ENCODE results near the gene TSC1.

TSC1 gene

DNA sequence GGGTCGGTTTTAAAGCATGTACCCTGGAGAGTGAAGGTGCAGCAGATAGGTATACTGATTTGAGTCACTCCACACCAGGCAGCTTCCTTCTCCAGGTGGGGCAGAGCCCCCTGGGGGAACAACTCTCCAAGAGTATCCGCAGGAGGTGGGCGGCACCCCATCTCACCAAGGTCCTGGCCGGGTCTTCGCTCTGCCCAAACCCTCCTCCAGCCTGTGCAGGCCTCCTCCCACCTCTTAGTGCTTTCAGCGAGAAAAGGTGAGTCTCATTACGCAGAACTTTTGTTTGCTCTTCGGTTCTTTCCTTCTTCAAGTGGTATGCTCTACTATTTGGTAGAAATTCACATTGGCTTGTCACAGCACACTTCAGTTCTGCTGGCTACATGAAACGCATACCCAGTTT, 52.0 kb downstream of the TSC1 start:
- no peak for DNase-seq (ENCODE audit: low read depth in 2 of 3, low spot score in 2 of 3)

DNA sequence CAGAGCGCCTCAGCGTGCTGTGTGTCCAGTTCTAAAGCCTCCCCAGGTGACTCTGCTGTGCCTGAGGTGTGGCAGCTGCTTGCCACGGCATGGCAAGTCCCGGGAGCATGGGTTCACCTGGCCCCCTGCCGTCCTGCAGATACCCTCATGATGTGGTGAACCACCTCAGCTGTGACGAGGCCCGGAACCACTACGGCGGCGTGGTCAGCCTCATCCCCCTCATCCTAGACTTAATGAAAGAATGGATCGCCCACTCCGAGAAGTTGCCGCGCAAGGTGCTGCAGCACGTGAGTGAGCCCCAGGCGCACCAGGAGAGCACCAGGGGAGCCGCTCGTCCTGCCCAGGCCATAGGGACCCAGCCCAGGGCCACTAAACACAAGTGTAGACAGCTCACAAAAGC, 56.3 kb downstream of the TSC1 start:
- DNase-seq (ENCODE audit: low read depth in 2 of 3, low spot score in 2 of 3) = no peak

- no peak for DNase-seq (ENCODE audit: low read depth in 2 of 3, low spot score in 2 of 3)
These were observed 57.0 kb downstream of the TSC1 start for GRCh38 chr9:132887181-132888120.

GRCh38 chr9:132886334-132886725, 58.1 kb downstream of the TSC1 start:
- DNase-seq (ENCODE audit: low read depth in 2 of 3, low spot score in 2 of 3) = no peak

DNA sequence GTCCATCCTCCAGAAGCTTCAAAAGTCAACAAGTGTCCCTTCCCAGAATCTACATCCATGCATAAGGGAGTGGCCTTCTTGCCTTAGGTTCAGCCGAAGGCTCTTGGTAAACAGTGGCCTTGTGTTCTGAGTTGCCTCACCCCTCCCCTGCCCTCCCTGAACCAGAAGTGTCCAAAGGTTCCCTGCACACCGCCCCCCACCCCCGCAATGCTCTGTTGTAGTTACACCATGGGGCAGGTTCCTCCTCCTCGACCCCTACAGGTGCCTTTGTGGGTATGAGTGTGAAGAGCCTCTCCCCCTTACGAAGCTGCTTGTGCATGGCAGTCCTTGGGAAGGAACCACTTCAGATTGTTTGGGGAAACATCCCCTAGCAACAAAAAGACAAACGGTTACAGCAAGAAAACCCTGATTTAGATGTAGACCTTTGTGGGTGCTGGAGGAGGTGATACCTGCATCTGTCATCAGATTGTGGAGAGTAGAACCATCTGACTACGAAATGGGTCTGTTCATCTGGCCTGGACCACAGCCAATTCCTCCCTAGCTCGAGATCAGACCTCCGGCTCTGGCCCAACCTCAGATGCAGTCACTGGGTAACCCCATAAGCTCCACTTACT, 58.6 kb downstream of the TSC1 start:
- DNase-seq (ENCODE audit: low read depth in 2 of 3, low spot score in 2 of 3) = no peak

DNA sequence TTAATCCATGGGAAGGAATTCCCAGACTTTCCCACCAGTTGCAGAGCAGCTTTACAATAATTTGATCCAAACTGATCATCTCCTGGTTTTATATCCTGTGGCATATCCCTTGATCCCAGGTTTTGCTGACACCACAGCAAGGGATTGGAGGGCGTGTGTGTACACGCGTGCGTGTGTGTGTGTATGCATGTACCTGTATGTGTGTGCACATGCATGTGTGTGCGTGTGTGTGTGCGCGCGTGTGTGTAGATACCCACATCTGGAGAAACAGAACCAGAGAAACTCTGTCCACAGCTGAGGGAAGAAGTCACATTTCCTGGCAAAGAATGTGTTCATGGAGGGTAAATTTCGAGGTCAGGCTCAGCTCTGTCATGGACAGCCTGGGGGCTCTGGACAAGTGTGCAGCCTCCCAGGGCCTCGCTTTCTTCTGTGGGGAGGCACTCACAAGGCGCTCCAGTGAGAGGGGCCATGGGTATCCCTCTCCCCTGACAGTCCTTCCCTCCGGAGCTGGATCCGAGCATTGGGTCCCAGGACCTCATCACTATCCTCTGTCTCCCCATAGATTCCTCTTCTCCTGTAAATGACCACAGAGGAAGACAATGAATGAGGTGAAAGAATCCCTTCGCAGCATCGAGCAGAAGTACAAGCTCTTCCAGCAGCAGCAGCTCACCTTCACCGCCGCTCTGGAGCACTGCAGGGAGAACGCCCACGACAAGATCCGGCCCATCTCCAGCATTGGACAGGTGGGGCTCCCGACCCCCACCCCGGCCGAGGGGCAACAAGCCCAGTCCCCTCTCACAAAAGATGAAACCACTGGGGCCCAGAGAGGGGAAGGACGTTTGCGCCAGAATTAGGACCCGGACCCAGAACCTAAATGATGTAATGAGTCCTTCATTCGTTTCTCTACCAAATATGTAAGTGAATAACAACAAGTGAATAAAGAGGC, 60.8 kb downstream of the TSC1 start:
- no peak for DNase-seq (ENCODE audit: low read depth in 2 of 3, low spot score in 2 of 3)

GRCh38 chr9:132882616-132883015, 61.8 kb downstream of the TSC1 start:
- DNase-seq (ENCODE audit: low read depth in 2 of 3, low spot score in 2 of 3) = no peak

DNA sequence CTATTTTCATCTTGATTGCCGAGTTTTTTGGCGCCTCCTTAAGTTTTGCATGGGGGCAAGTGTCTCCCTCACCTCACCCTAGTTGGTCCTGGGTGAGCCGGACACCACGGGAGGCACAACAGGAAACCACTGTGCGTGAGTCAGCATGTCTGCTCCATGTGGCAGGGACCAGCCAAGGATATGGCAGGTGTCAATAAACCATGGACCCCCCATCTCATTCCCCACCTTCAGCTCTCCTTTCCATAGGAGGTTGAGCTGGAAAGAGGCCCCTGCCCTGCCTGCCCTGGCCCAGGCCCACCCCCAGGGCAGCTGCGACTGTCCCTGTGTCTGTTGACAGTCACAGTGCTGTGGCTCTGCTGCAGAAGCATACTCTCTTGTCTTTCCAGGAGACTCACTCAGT, 62.6 kb downstream of the TSC1 start:
- no peak for DNase-seq (ENCODE audit: low read depth in 2 of 3, low spot score in 2 of 3)

GRCh38 chr9:132880324-132880661, 64.1 kb downstream of the TSC1 start:
- DNase-seq (ENCODE audit: low read depth in 2 of 3, low spot score in 2 of 3) = no peak

- no peak for DNase-seq (ENCODE audit: low read depth in 2 of 3, low spot score in 2 of 3)
These were observed 64.7 kb downstream of the TSC1 start for GRCh38 chr9:132879457-132880323.

GRCh38 chr9:132878695-132879456, 65.5 kb downstream of the TSC1 start, which contains the start of gene SPACA9:
Gene SPACA9, plus strand, starts transcription at chr9:132878898. Its CDS starts 5,050 bp downstream, at chr9:132883948.
- no peak for DNase-seq (ENCODE audit: low read depth in 2 of 3, low spot score in 2 of 3)

GRCh38 chr9:132877824-132878694, 66.4 kb downstream of the TSC1 start, which contains the start of gene AK8:
Gene AK8, minus strand, starts transcription at chr9:132878284. Its CDS starts 29 bp downstream, at chr9:132878255.
- peak; percentile 51 to 60 (median 58) for DNase-seq (ENCODE audit: low read depth in 2 of 3, low spot score in 2 of 3)

DNA sequence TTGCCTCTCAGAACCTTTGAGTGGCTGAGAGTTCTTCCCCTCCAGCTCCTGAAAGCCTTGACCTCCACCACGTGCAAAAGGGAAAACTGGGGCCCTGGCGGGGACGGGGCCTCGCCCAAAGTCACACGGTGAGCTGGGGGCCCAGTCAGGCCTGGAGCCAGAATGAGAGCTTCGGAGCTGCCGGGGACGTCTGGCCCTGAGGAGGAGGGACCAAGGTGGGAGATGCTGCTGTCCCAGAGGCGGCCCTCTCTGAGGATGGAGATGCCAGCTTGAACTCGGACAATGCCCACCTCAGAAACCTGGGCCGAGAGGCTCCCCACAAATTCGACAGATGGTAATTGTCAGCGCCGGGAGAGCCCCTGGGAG, 67.0 kb downstream of the TSC1 start:
- no peak for DNase-seq (ENCODE audit: low read depth in 2 of 3, low spot score in 2 of 3)

- no peak for DNase-seq (ENCODE audit: low read depth in 2 of 3, low spot score in 2 of 3)
These were observed 67.6 kb downstream of the TSC1 start for GRCh38 chr9:132876849-132877248.

DNA sequence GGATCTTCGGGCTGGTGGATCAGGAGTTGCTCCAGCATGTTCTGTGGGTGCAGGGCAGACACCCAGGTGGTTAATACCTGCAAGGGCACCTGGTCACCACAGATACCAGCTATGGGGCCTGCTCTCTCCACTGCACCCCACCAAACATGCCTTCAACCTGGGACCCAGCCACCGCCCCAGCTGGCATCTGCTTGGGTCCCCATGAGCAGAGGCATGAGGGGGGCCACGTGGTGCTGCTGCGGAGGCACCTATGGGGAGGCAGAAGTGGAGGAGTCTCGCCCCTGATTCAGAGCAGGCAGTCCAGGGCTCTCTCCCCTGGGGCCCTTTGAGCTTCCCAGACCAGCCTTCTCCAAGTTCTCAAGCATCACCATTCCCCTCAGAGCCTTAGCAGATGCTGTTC, 69.3 kb downstream of the TSC1 start:
- DNase-seq (ENCODE audit: low read depth in 2 of 3, low spot score in 2 of 3) = no peak

GRCh38 chr9:132873403-132873802, 71.0 kb downstream of the TSC1 start:
- DNase-seq (ENCODE audit: low read depth in 2 of 3, low spot score in 2 of 3) = no peak

GRCh38 chr9:132869266-132869665, 75.2 kb downstream of the TSC1 start:
- no peak for DNase-seq (ENCODE audit: low read depth in 2 of 3, low spot score in 2 of 3)

DNA sequence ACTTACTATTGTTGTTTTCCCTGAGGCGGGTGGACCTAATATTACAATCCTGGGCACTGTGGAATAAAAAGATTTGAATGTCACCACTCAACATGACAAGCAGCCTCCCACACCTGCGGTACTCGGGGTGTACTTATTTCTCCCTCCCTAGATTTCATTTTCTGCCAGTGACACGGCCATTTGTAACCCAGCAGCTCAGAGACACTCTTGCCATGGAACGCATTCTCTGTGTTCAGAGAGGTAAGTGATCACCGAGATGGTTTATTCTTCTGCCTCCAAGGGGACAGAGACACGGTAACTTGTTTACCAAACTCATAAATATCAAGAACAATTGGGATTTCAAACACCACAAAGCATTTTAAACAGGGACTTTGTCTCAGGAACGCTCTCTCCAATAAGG, 77.5 kb downstream of the TSC1 start:
- DNase-seq (ENCODE audit: low read depth in 2 of 3, low spot score in 2 of 3) = no peak

DNA sequence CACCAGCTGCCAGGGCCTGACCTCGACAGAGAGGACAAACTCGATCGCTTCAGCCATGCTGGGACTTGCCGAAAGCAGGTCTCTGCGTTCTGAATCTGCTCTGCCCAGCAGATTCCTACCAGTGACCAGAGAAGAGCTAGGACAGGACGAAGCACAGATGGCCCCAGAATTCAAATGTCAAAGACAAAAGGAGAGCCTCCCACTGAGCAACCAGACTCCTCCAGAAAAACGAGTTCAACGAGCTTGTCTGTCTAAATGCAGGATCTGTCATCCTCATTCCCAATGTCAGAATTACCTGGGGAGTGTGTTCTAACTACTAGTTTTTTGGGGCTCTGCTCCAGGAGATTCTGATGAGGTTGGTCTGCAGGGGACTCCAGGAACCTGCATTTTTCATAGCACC, 79.7 kb downstream of the TSC1 start:
- no peak for DNase-seq (ENCODE audit: low read depth in 2 of 3, low spot score in 2 of 3)

All from activated CD8-positive, alpha-beta memory T cell treated with anti-CD3 and anti-CD28 coated beads for 48 hours (primary cell).